ENCODE data around the gene CAPN5.
A peak's percentile ranks its signal among the peaks of the same experiment; 100 is the strongest.
"Not testable (repeated sequence)": the region's sequence is repeated elsewhere in the genome, so short reads cannot be mapped to it uniquely, and the experiment has no call there.

CAPN5 gene

DNA sequence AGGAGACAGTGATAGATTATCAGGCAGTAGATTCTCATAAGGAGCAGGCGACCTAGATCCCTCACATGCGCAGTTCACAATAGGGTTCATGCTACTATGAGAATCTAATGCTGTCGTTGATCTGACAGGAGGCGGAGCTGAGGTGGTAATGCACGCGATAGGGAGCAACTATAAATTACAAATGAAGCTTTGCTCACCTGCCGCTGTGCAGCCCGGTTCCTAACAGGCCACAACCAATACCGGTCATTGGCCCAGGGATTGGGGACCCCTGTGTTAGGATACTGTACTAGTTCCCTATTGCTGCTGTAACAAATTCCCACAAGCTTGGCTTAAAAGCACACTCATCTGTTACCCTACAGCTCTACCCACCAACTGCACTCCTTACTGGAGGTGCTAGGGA lies 21.9 kb upstream of the CAPN5 start:
- no peak for DNase-seq

DNA sequence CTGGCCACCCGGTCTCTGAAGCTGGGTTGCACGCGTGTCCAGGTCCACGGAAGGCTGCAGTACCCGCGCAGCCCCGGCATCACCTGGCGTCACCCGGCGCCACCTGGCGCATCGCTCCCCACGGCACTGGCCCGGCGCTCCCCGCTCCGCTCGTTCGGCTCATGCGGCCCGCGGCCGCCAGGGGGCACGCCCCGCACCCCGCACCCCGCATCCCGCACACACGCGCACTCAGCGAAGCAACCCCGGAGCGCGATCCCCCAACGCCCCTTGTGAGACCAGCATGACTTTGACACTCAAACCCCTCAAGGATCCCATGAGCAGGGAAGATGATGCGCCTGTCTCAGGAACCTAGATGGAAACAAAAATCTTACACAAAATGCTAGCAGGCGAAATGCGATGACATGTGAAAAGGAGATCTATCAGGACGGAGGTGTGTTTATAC lies 20.7 kb upstream of the CAPN5 start:
- DNase-seq, result peak; percentile 70

DNA sequence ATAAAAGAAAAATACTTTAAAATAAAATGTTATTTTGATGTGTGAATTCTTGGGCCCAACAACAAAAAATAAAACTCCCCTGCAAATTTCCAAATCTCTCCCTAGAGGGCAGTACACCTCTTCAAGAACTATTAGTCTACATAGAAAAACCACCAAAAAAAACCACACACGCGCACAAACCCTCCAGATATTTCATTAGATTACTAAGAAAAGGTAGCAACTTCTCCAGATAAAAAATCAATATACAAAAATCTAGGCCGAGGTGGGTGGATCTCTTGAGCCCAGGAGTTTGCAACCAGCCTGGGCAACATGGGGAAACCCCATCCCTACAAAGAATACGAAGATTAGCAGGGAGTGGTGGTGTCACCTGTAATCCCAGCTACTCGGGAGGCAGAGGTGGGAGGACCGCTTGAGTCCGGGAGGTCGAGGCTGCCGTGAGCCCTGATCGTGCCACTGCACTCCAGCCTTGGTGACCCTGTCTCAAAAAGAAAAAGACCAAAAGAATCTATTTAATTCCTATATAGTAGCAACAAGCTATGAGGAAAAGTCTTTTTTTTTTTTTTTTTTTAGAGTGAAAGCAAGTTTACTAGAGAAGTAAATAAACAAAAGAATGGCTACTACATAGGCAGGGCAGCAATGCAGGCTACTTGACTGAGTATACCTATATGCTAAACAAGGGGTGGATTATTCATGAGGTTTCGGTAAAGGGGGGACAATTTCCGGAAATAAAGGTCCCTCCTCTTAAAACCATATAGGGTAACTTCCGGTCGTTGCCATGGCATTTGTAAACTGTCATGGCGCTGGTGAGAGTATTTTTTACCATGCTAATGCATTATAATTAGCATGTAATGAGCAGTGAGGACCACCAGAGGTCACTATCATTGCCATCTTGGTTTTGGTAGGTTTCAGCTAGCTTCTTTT lies 19.5 kb upstream of the CAPN5 start:
- DNase-seq, result peak; percentile 50

DNA sequence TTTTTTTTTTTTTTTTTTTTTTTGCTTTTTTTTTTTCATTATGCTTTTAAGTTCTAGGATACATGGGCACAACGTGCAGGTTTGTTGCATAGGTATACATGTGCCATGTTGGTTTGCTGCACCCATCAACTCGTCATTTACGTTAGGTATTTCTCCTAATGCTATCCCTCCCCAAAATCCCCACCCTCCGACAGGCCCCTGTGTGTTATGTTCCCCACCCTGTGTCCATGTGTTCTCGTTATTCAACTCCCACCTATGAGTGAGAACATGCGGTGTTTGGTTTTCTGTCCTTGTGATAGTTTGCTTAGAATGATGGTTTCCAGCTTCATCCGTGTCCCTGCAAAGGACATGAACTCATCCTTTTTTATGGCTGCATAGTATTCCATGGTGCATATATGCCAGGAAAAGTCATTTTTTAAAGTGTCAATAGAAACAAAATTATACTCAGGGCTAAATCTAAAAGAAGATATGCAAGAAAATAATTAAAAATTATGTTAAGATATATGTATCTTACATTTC lies 18.8 kb upstream of the CAPN5 start:
- not testable (repeated sequence) for DNase-seq

DNA sequence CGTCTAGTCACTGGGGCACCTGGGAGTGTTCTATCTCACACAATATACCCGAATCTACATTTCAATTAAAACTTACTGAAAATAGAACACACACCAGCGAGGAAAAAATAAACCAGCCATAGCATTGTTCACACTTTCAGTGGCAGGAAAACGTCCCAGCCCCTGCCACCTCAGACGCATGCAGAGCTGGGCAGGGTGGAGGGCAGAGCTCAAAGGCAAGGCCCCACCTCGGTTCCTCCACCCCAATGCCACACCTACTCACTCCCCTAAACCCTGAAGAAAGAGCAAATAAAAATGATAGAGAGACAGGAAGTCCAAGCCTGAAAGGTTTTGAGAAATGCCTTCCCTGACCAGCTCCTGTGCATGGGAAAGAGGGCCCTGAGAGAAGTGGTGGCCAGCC lies 17.7 kb upstream of the CAPN5 start:
- DNase-seq, result no peak

DNA sequence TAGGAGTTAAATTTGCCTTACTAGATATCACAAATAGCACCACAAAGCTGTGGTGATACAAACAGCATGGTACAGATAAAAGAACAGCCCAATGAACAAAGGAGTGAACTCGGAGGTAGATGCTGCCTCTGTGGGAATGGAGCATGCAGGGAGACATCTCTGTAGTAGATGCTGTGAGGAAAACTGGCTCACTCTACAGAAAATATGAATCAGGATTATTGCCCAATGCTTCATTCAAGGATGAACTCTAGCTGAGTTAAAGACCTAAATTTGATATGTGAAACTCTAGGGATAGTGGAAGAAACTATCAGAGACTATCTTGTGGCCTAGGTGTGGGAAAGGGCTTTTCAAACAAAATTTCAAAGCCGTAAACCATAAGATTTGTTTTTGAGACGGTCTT lies 15.3 kb upstream of the CAPN5 start:
- DNase-seq, result no peak

DNA sequence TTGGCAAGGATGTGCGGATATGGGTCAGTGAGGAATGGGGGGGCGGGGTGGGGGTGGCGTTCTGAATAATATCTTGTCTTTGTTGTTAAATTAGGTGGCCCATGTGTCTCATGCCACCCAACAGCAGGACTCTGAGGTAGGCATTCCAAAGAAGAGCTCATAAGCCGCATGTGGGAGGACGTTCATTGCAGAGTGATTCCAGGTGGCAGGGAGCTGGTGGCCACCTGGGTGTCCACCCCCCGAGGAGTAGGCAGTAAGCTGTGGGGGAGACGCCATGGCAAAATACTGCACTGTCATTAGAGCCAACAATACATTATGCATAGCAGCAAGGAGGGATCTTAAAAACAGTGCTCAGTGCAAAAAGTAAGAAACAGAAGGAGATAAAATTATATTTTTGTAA lies 14.3 kb upstream of the CAPN5 start:
- no peak for DNase-seq

DNA sequence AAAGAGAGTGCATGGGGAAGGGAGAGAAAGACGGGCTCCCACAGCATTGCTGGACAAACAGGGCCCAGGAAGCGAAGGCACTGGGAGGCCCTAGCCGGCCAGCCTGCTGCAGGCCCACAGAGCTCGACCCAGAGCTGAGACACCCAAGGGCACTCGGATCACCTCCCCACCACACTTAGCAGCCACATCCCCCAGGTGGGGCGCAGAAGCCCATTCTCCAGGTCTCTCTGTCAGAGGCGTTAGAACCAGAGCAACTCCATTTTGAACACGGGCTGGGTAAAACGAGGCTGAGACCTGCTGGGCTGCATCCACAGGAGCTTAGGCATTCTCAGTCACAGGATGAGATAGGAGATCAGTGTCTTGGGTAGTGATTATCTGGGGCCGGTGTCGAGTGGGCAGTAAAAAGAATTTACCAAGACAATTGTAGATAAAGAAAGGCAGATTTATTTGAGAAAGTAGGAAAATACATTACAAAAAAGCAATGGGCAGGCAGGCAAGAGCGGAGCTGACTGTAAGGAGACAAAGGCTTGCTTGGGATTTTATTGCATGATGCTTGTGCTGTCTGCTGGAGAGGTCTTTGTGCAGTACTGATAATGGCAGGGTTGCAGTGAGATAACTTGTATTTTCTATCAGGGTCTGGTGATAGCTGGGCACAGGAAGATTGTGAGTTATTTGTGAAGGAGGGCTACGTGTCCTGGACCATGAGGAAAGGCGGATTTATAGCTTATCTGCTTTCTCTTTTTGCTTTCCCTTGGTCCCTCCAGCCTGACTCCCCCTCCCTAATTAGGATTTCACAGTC lies 13.4 kb upstream of the CAPN5 start:
- no peak for DNase-seq

DNA sequence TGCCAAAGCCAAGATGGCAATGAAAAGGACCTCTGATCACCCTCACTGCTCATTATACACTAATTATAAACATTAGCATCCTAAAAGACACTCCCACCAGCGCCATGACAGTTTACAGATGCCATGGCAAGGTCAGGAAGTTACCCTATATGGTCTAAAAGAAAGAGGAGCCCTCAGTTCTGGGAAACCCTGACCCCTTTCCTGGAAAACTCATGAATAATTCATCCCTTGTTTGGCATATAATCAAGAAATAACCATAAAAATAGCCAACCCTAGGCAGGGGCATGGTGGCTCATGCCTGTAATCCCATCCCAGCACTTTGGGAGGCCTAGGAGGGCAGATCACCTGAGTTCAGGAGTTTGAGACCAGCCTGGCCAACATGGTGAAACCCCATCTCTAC lies 12.7 kb upstream of the CAPN5 start:
- no peak for DNase-seq

DNA sequence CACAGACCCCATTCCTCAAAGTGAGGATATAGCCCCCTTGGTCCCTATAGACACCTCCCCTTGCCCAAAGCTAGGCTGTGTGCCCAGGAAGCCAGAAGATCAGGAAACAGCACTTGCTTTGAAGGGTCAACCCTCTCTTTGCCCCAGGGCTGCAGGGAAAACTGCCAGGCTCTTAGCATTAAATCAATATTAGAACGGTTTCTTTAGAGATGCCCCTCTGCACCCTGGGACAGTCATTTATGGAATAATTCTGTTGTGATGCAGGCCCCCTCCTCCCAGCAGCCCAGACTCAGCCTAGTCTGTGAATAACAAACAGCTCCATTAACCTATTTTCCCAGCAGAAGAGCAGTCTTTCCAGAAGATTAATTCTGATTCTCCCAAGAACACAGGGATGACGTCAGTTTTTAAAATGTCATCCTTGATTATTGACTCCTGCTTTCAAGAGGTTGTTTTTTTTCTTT lies 11.6 kb upstream of the CAPN5 start:
- DNase-seq, result no peak

DNA sequence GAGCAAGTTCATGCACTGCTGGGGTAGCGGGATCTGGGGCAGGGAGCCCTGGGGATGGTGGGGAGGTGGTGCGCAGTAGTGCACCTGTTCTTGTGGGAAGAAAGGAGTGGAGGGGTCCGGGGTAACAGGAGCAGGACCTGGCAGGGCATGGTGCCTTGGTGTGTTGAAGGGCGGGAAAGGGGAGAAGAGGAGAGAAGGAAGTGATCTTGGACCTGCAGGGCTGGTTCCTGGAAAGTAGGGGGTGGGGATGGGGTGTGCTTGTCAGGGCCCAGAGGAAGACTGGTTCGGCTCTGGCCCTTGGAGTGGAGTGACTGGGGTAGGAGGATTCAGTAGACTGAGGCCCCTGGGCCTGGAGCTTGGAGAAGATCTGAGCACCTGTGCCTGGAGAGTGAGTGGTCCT lies 10.9 kb upstream of the CAPN5 start:
- DNase-seq, result no peak

DNA sequence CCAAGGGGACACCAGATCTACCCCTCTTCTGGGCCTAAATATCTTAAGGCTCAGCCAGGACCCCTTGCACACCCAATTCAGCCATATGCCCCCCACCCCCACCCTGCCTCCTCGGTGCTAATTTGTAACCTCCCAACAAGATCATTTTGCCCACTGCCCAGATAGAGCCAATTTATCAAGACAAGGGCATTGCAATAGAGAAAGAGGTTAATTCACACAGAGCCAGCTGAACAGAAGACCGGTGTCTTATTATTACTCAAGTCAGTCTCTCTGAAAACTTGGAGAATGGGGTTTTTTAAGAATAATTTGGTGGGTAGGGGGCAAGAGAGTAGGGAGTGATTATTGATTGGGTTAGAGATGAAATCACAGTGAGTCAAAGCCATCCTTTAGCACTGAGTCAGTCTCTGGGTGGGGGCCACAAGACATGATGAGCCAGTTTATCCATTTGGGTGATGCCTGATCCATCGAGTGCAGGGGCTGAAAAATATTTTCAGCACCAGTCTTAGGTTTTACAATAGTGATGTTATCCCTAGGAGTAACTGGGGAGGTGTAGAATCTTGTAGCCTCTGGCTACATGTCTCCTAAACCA lies 9.9 kb upstream of the CAPN5 start:
- no peak for DNase-seq

DNA sequence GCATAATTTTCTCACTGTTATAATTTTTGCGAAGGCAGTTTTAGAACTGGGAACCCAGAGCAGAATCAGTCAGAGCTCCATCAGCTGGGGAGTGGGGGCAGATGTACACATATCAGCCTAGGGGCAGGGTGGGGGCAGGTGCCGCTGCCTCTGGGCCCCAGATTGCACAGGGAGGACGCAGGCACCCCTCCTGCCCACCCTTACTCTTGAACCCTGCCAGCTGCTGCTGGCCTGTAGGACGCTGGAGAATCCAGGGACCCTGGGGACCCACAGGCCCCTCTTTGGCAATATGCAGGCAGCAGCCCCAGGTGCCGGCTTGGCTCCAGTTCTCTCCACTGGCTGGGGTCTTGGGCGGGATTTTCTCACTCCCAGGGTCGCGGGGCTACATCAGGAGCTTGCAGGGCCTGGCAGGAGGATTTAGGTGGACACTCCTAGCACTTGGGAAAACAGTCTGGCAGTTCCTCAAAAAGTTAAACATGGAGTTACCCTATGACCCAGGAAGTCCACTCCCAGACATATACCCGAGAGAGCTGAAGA lies 8.8 kb upstream of the CAPN5 start:
- DNase-seq, result no peak

DNA sequence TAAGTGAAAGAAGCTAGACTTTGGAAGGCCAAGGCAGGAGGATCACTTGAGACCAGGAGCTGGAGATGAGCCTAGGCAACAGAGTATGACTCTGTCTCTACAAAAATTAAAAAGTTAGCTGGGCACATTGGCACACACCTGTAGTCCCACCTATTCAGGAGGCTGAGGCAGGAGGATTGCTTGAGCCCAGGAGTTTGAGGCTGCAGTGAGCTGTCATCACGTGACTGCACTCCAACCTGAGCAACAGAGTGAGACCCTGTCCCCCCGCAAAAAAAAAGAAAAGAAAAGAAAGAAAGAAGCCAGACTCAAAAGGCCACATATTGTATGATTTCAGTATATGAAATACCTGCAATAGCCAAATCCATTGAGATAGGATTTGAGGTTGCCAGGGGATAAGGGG lies 7.9 kb upstream of the CAPN5 start:
- no peak for DNase-seq

DNA sequence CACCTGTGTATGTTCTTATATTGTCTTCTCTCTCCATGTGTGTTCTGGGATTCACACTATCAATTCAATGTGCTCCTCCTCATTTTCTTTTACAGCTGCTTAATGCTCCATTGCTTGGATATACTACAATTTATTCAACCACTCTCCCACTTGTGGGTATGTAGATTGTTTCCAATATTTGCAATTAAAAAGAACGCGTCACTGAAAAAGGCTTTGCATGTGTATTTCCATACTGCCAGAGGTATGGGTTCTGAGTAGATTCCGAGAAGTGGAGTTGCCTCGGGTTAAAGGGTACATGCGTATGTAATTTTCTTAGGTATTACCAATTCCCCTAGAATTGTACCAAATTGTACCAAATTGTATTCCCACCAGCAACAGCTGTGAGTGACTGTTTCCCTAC lies 7.0 kb upstream of the CAPN5 start:
- no peak for DNase-seq

DNA sequence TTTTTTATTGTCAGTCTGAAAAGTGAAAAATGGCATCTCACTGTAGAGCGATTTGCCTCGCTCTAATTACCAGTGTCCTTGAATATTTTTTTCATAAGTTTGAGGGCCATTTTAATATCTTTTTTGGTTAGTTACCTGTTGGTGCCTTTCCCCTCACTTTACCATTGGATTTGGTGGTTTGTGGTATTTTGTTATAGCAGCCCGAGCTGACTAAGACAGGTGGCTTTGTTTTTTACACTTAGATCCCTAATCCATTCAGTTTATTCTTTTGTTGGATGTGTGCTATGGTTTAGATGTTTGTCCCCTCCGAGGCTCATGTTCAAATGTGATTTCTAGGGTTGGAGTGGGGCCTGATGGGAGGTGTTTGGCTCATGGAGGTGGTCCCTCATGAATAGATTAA lies 6.5 kb upstream of the CAPN5 start:
- DNase-seq, result no peak

DNA sequence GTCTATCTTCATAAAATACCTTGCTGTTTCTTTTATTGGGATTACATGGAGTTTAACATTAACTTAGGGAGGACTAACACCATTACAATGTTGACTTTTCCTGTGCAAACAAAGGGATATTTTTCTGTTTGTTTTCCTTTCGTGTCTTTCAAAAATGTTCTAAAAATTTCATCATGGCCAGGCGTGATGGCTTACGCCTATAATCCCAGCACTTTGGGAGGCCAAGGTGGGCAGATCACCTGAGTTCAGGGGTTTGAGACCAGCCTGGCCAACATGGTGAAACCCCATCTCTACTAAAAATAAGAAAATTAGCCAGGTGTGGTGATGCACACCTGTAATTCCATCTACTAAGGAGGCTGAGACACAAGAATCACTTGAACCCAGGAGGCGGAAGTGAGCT lies 5.5 kb upstream of the CAPN5 start:
- DNase-seq, result not testable (repeated sequence)

DNA sequence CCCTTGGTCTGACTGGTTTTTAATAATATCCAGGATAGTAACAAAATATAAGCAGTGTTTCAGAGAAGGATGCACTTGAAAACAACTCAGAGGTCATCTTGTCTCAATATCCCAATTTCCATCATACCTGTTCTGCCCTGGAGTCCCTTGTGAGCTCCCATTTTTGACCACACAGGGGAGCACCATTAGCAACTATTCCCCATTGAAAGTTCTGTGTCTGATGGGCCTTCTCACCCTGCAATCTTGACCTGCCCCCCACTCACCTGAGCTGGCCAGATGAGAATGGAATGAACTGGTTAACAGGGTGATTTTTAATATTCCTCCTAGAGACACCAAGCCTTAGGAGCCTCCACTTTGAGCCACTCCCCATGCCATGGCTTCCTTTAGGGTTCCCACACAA lies 3.8 kb upstream of the CAPN5 start:
- no peak for DNase-seq

DNA sequence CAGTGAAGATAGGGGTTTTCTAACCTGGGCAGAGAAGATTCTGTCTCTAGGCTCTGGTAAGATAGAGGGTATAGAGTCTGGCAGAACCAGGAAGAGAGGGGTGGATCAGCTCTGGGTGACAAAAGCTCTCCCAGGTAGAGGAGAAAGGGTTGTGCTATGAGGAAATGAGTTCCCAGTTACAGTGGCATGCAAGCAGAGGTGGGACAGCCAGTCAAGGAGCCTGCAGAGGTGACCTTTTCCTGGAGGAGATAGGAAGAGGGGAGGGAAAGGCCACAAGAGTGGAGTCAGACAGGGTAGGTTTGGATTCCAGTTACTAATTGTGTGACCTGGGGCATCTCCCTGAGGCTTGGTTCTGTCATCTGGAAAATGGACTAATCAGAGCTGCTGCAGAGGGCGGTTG lies 3.4 kb upstream of the CAPN5 start:
- DNase-seq, result no peak

DNA sequence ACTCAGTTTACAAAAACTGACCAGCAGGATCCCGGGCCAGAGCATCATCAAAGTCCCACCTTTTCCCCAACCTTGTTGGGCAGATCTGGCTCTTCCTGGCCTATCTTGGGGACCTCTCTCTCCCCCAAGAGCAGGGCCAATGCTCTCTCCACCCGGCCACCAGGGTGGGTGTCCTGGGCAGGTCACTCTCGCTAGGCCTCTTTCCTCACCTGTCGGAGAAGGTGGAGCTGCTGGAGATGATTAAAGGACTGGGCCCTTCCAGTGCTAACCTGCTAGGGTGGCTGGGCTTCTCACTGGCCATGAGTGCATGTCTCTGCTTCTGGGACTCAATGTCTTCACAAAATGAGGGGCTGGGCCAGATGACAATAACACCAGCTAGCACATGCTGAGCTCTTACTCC lies 2.9 kb upstream of the CAPN5 start:
- no peak for DNase-seq

DNA sequence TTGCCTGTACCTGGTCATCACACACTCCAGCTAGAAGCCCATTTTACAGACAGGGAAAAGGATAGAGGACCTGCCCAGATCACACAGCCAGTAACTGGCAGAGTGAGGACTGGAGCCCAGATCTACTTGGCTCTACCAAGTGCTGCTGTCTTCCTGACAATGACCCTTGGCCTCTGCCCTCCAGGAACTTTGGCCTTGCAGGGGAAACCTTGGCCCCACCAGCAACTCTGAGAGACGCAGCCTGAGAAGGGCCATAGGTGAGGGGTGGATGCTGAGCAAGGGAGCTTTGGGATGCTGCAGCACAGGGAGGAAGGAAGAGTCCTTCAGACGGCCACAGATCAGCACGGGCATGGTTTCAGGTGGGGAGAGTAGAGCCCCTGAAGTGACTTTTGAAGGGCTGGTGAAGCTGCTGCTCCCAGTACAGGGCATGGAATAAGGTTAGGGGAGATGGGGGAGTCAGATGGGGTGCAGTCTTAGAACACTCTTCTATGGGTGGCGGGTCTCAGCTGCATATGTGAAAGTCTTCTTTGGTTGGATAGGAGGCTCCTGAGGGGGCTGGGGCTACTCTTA lies 2.0 kb upstream of the CAPN5 start:
- no peak for DNase-seq

DNA sequence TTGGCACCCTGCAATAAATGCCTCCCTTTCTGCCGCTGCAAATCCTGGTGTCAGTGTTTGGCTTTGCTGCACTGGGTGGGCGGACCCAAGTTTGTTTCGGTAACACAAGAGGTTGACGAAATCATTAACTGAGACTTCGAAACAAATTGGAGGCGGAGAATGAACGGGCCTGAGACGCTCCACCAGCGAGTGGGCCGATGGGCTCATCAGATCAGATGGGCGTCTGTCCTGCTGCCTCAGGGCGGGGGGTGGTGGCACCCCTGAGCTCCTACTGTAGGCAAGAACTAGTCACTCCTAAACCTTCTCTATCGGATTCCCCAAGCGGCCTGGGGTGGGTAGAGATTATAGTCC lies 918 bp upstream of the CAPN5 start:
- no peak for DNase-seq

DNA sequence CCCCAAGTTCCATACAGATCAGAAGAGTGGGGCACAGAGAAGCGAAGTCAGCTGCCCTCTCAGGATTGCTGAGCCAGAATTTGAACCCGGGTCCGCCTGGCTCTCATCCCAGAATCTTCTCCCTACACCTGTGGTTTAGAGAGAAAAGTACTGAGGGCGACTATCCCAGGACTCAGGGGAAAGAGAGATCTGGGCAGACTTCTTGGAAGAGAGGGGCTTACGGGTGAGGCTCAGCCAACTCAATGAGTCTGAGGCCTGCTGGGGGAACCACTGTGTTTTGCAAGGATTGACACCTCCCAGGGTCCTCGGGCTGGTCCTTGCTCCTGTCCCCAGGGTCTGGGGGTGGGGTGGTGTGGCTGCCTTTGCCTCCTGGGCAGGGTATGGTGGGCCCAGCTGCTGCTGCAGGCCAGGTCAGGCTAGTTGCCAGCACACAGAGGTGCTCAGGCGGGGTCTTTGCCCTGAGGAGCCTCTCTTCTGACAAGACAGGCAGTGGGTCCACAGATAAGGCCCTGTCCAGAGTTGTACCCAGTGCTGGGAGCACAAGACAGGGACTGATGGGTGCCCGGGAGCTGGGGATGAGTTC lies 1.2 kb downstream of the CAPN5 start:
- no peak for DNase-seq

Measured in activated CD4-positive, CD25-positive, alpha-beta regulatory T cell treated with anti-CD3 and anti-CD28 coated beads, Interleukin-2, amount 50 U/mL, for 72 hours (primary cell).